IPS-18c (cell line): ENCODE measurements around the gene ZNF587.
"Not testable (repeated sequence)": the region's sequence is repeated elsewhere in the genome, so short reads cannot be mapped to it uniquely, and the experiment has no call there.

Source experiments
- H3K4me3 ChIP-seq: 2 replicates; pipeline ENCODE4 v1.7.0; 2013; ENCODE audit warnings: low read depth, mild to moderate bottlenecking, low read length, moderate library complexity; ENCODE audit not compliant: insufficient read depth
- H3K9me3 ChIP-seq: one replicate; pipeline ENCODE4 v1.6.1; 2013; ENCODE audit warnings: mild to moderate bottlenecking, low read length, moderate library complexity; ENCODE audit not compliant: control insufficient read depth, insufficient read depth

ZNF587 gene

GRCh38 chr19:57862351-57862750 lies 12.7 kb downstream of the ZNF587 start:
- not testable (repeated sequence) for H3K9me3 ChIP-seq, H3K4me3 ChIP-seq

DNA sequence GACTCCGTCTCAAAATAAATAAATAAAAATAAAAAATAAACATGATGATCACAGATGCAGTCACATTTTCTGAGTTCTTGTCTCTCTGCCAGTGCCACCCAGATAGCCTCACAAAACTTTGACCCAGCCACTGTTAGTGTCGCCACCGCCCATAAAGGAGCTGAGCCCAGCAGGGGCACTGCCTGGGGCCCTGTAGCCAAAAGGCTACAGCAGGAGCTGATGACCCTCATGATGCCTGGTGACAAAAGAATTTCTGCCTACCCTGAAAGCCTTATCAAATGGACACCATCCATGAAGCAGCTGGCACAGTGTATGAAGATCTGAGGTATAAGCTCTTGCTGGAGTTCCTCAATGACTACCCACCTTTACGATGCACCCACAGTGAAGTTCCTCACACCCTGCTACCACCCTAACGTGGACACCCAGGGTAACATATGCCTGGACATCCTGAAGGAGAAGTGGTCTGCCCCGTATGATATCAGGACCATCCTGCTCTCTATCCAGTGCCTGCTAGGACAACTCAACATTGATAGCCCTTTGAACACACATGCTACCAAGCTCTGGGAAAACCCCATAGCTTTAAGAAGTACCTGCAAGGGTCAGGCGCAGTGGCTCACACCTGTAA lies 18.3 kb downstream of the ZNF587 start:
- Histone ChIP-seq H3K4me3 (no peak overlapping the region), H3K9me3 (peaks cover 10% of the 10 kb centered on the region)

DNA sequence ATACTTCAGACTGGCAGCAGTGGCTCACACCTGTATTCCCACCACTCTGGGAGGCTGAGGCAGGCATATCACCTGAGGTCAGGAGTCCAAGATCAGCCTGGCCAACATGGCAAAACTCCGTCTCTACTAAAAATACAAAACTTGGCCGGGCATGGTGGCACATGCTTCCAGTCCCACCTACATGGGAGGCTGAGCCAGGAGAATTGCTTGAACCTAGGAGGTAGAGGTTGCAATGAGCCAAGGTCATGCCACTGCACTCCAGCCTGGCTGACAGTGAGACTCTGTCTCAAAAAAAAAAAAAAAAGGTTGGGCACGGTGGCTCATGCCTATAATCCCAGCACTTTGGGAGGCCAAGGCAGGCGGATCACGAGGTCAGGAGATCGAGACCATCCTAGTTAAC lies 20.0 kb downstream of the ZNF587 start:
- peaks cover 24% of the 10 kb centered on the region for H3K9me3 ChIP-seq
- not testable (repeated sequence) for H3K4me3 ChIP-seq

GRCh38 chr19:57870225-57870624 lies 20.6 kb downstream of the ZNF587 start:
- Histone ChIP-seq H3K4me3 (no peak overlapping the region), H3K9me3 (peaks cover 24% of the 10 kb centered on the region)

GRCh38 chr19:57872450-57872849 lies 22.8 kb downstream of the ZNF587 start:
- Histone ChIP-seq H3K9me3 (peaks cover 39% of the 10 kb centered on the region), H3K4me3 (no peak overlapping the region)

DNA sequence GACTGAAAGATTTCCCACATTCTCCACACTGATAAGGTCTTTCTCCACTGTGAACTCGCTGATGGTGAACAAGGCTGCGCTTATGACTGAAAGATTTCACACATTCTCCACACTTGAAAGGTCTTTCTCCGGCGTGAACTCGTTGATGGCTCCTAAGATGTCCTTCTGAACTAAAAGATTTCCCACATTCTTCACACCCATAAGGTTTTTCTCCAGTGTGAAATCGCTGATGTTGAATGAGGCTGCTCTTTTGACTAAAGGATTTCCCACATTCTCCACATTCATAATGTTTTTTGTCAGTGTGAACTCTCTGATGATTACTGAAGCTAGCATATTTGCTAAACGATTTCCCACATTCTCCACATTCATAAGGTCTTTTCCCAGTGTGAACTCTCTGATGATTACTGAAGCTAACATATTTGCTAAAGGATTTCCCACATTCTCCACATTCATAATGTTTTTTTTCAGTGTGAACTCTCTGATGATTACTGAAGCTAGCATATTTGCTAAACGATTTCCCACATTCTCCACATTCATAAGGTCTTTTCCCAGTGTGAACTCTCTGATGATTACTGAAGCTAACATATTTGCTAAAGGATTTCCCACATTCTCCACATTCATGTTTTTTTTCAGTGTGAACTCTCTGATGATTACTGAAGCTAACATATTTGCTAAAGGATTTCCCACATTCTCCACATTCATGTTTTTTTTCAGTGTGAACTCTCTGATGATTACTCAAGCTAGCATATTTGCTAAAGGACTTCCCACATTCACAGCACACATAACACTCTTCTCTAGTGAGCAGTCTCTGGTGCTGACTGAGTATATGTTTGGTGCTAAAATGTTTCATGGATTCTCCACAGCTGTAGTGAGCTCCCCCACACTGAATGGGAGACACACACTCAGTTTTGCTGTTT lies 24.5 kb downstream of the ZNF587 start:
- H3K9me3 ChIP-seq, result peaks cover 42% of the 10 kb centered on the region
- H3K4me3 ChIP-seq, result not testable (repeated sequence)

GRCh38 chr19:57886046-57886445 lies 36.4 kb downstream of the ZNF587 start:
- Histone ChIP-seq H3K9me3 (no peaks in the 10 kb centered on the region), H3K4me3 (peak overlapping the region; percentile 49; the same call in 1 of the 2 replicates)

DNA sequence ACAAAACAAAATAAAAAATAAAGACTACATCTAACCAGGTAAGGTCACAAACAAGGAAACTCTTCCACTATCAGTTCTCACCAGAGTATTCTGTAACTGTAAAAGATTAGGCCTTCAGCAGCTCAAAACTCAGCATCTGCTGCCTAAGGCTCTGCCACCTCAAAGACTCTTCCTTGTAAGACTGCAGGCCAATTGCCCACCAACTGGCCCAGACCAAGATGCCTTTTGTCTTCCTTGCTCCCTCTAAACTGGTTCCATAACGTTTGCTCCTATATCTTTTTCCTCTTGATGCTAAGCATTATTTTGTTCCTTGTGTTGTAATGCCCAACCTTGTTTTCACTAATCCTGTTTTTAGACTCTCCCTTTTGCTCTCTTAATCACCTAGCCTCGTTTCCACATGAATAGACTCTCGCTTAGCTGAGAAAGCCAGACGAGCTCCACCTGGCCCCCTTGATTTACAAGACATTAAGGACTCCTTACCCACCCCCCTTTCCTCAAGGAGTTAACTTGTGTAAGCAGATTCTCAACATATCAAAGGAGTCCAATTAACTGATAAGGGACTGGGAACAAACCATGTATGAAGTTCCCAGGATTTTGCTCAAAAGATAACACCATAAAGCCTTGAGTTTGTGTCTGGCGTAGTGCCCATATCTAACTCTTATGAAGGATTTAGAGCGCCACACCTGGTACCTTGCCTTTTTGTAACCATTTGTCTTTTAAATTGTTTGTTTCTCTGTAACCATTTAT lies 37.7 kb downstream of the ZNF587 start:
- H3K9me3 ChIP-seq, result peaks cover 2% of the 10 kb centered on the region
- peak overlapping the region; percentile 88 for H3K4me3 ChIP-seq

- peak overlapping the region; percentile 88 for H3K4me3 ChIP-seq
- H3K9me3 ChIP-seq, result peaks cover 2% of the 10 kb centered on the region
Observed at GRCh38 chr19:57888107-57888559, 38.5 kb downstream of the ZNF587 start.

DNA sequence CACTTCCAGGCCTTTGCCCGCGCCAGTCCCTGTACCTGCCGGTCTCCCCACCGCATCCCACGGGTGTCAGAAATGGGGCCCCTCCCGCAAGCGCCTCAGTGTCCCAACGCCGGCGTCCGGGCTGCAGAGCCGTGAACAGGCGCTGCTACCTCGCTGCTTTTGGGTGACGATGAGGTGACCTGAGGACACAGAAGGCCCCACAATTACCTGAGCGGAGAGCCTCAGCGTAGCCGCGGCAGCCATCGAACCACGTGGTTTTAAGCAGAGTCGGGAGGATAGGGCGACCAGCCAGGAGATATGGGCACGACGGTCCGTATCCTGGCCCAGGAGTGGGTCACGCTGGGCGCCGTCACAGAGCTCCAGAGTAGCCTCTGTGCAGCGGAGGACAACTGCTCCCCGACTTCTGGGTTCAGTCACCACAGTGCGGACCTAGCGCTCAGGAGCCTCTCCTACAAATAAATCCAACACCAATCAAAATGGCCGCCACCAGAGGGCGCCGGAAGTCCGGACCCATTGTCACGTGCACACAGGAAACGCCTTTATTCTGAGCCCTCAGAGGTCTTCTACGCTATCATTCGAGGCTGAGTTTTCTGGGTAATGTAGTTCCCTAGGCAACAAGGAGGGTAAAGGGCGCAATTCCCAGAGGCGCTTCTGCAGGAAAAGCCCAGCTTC lies 39.0 kb downstream of the ZNF587 start, which contains the start of gene ZNF814:
TSS of gene ZNF814 (minus strand) at position 478 of the 672 bp plus-strand sequence. CDS start at position 243, 235 bp downstream.
- peak within 1 kb of the TSS; percentile 88 for H3K4me3 ChIP-seq
- peaks cover 2% of the 10 kb centered on the region for H3K9me3 ChIP-seq

- H3K4me3 ChIP-seq, result not testable (repeated sequence)
Observed at GRCh38 chr19:57890706-57891105, 41.0 kb downstream of the ZNF587 start.

GRCh38 chr19:57900311-57900710 lies 50.7 kb downstream of the ZNF587 start:
- Histone ChIP-seq H3K4me3 (no peak overlapping the region), H3K9me3 (no peaks in the 10 kb centered on the region)

More at GRCh38 chr19:57890706-57891105, 41.0 kb downstream of the ZNF587 start:
- H3K9me3 ChIP-seq, result not testable (repeated sequence)

DNA sequence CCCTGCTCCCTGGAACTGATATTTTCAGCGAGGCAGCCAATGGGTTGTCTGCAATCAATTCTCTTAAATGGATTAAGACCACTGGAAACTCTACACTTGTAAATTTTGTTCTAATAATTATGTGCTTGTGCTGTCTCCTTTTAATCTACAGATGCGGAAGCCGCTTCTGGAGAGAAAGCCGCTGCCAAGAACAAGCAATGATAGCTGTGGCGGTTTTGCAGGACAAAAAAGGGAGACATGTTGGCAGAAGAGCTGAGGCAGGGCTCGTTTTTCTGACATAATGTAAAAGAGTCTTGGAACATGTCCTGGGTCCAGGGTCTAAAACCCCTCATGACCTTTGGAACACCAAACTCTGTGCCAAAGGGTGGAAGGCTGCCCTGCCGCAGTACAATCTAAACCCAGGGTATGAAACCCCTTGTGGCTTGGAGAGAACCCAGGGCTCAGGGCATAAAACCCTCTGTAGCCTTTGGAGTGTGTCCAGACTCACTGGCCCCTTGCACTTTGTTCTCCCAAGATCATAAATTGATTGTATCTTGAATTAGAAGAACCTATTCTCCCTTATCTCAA lies 54.0 kb downstream of the ZNF587 start:
- Histone ChIP-seq H3K9me3 (no peaks in the 10 kb centered on the region), H3K4me3 (no peak overlapping the region)

GRCh38 chr19:57905258-57905657 lies 55.6 kb downstream of the ZNF587 start:
- Histone ChIP-seq H3K9me3 (no peaks in the 10 kb centered on the region), H3K4me3 (no peak overlapping the region)

DNA sequence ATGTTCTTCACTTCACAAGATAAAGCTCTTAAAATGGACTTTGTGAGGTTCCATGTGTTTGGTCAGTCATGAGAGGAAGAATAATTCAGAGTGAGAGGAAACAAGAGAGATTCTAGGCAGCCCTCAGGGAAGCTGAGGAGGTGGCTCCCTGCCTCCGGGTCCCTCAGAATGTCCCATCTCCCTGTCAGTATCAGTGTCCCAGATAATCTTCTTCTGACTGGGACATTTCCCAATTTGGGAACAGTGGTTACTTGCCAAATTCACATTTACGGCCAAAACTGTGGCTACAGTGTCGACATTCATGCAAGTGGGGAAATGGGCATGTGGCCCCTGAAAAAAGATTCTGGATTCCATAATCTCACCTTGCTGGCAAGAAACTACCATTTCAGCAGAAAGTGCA lies 57.7 kb downstream of the ZNF587 start:
- Histone ChIP-seq H3K4me3 (no peak overlapping the region), H3K9me3 (no peaks in the 10 kb centered on the region)

DNA sequence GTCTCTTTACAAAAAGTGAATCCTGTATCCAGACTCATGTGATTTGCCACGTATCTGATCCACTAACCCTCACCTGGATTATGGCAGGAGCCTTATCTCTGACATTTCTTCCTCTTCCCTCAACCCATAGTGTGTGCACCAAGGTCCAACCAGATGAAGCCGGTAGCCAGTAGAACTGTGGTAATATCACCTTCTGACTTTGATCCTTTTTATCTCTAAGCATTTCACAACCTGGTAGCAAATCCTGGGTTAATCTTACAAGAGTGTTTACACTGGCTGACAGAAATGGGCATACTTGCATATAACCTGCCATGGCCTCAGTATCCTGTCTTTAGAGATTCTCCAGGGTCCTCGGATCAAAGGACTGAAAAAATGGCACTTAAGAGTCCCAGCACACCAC lies 64.9 kb downstream of the ZNF587 start:
- H3K9me3 ChIP-seq, result no peaks in the 10 kb centered on the region
- no peak overlapping the region for H3K4me3 ChIP-seq
